Adrenal gland (tissue), 12 donors: Measurements from ENCODE around the gene APLF. TPM values are rescaled to one million over a fixed set of nuclear protein-coding genes. Genes with fewer than 3 reads are reported as not detected.

ENCODE experiments used
- DNase-seq, 7 donors: peaks; one replicate each; pipeline ENCODE4 v3.0.0-alpha.2; 2019 to 2020
- H3K27ac ChIP-seq, 5 donors: fragments of 200-600 bp; sonication (generic) in 4 of 5; 1 replicate in 3 of 5; 2 replicates in 2 of 5; pipeline versions ENCODE4 v1.5.1 to v1.8.0; 2016 to 2020; ENCODE audit warnings: mild to moderate bottlenecking in 1 of 5
- H3K27me3 ChIP-seq: fragments of 200-600 bp; 2 replicates; pipeline ENCODE4 v1.8.0; 2021
- H3K36me3 ChIP-seq, 2 donors: fragments of 200-600 bp; replicated peaks in 1 of 2; 1 replicate in 1 of 2; 2 replicates in 1 of 2; pipeline versions ENCODE4 v1.5.1 to v1.8.0; 2018 to 2022
- H3K4me1 ChIP-seq, 2 donors: fragments of 200-600 bp; replicated peaks in 1 of 2; 1 replicate in 1 of 2; 2 replicates in 1 of 2; pipeline versions ENCODE4 v1.5.1 to v1.8.0; 2018 to 2021
- H3K4me3 ChIP-seq, 4 donors: fragments of 200-600 bp; sonication (generic) in 3 of 4; one replicate each; pipeline ENCODE4 v1.5.1; 2016 to 2018
- H3K9me3 ChIP-seq, 3 donors: fragments of 200-600 bp; sonication (generic) in 1 of 3; replicated peaks in 1 of 3; 1 replicate in 2 of 3; 2 replicates in 1 of 3; pipeline versions ENCODE4 v1.5.1 to v1.8.0; 2016 to 2021
- POLR2A ChIP-seq, 2 donors: fragments of 450-650 bp; IDR thresholded peaks; one replicate each; pipeline ENCODE4 v1.6.1; 2017; ENCODE audit warnings: antibody characterized with exemption in 2 of 2, mild to moderate bottlenecking in 2 of 2, moderate library complexity in 1 of 2
- WGBS, 4 donors: extraction: QIAGEN DNeasy Blood & Tissue Kit in 2 of 4; methylation state at CpG; one replicate each; pipeline versions ENCODE4 v1.1.5 to v1.1.7; 2013 to 2017; 5-methylcytosine and 5-hydroxymethylcytosine counted together
- intact Hi-C, 2 donors: fragments of 100-400 bp; cut with DNase I; formaldehyde crosslinking; loops; one replicate each; pipeline versions ENCODE4 v1.14.1 to v1.15.0; 2022 to 2023
- polyA plus RNA-seq, 3 donors: library from polyadenylated mRNA; stranded (reverse); fragments of 200-250 nt in 2 of 3; fragments of 350-450 nt in 1 of 3; fragmentation: Illumina TruSeq in 1 of 3; extraction: RNeasy Lipid Tissue Mini Kit (QIAGEN cat#74804) in 1 of 3; gene quantifications; one replicate each; pipeline ENCODE4 v1.2.3, GENCODE V29; 2013 to 2014
- total RNA-seq, 9 donors: library from RNA; depleted of rRNA in 4 of 9; stranded (reverse); fragments of >200 nt in 4 of 9; fragments of 120-200 nt in 1 of 9; fragmentation: NEBNext Ultra II Directional in 1 of 9; extraction: Animal tissue kit (Norgen Biotek cat#: 25700) in 1 of 9; gene quantifications; one replicate each; pipeline versions ENCODE4 v1.1.0 to v1.2.4, GENCODE V29; 2013 to 2023
- TF ChIP-seq, protein P1 (sequence below), 6 experiments: fragments of 450-650 bp in 4 of 6; fragments of 200-600 bp in 2 of 6; sonication (generic) in 1 of 6; IDR thresholded peaks; 1 replicate in 5 of 6; 2 replicates in 1 of 6; pipeline versions ENCODE4 v1.5.1 to v1.8.0; 2016 to 2021; ENCODE audit warnings: antibody characterized with exemption in 6 of 6, mild to moderate bottlenecking in 2 of 6, moderate library complexity in 1 of 6
- donor health status: healthy with polysubstance abuse.
- donor health status: Bipolar disorder and iron deficiency.
- donor health status: DM: yes; HTN: yes; CAD: no.
- donor health status: DM: no; HTN: no; CAD: no.
- donor health status: DM: no; HTN: no; CAD: no.
- donor health status: DM: yes; HTN: yes; CAD: no.

APLF gene
- total and polyA plus RNA-seq, 12 donors = 1.1 to 6.8 (median 3.6) TPM

DNA sequence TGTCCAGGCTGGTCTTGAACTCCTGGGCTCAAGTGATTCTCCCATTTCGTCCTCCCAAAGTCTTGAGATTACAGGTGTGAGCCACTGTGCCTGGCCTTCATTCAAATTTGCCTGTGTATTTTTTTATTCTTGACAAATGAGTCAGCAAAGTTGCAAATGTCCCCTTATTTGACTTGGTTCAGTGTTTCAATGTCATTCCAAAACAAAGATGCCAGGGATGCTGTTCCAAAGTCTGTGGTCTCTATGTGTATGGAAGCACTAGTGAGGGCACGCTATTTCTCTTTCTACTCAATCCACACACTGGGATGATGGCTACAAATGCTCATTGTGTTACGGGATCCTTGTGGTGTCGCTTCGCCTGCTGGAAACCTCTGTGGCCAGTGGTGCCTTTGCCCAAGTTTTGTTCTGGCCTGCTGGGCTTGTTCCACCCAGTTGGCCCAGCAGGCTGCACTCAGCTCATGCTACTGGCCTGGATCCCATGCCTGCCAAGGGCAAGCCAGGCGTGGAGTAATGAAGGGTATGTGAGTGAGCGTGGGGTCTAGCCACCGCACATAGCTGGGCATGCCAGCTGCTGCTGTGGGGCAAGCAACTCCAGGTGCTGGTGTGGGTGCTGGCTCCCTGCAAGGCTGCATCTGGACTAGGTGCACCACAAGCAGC is 35.9 kb upstream of the APLF start:
- Histone ChIP-seq H3K4me3 (no peak overlapping the region), H3K27ac (no peak overlapping the region), H3K4me1 (peaks cover 0 to 6% of the 10 kb centered on the region in 2 donors), H3K27me3 (no peaks in the 10 kb centered on the region), H3K36me3 (no peaks in the 10 kb centered on the region), H3K9me3 (no peaks in the 10 kb centered on the region)
- no peak for TF ChIP-seq POLR2A (IDR thresholded peaks at IDR 0.05)
- TF ChIP-seq, protein P1, sequence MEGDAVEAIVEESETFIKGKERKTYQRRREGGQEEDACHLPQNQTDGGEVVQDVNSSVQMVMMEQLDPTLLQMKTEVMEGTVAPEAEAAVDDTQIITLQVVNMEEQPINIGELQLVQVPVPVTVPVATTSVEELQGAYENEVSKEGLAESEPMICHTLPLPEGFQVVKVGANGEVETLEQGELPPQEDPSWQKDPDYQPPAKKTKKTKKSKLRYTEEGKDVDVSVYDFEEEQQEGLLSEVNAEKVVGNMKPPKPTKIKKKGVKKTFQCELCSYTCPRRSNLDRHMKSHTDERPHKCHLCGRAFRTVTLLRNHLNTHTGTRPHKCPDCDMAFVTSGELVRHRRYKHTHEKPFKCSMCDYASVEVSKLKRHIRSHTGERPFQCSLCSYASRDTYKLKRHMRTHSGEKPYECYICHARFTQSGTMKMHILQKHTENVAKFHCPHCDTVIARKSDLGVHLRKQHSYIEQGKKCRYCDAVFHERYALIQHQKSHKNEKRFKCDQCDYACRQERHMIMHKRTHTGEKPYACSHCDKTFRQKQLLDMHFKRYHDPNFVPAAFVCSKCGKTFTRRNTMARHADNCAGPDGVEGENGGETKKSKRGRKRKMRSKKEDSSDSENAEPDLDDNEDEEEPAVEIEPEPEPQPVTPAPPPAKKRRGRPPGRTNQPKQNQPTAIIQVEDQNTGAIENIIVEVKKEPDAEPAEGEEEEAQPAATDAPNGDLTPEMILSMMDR (IDR thresholded peaks at IDR 0.05) = no peak
- intact Hi-C loops = loop anchor here (5.0 to 10.0 kb wide), 2 partner anchors 67 to 74 kb away; partner anchors contain the start of gene PLEK (in 1 of the 2)
- no peak for DNase-seq
- 75 to 84% (median 80%) methylated on average over 5 to 8 of the region's 8 CpGs for WGBS, 4 donors

GRCh38 chr2:68432696-68433658 is 34.4 kb upstream of the APLF start:
- no peak overlapping the region for H3K27ac ChIP-seq
- DNase-seq = no peak
- WGBS, 4 donors = 71 to 85% (median 79%) methylated on average over 4 to 14 of the region's 14 CpGs
- no peak overlapping the region for H3K4me3 ChIP-seq
- H3K36me3 ChIP-seq = no peaks in the 10 kb centered on the region
- no peaks in the 10 kb centered on the region for H3K27me3 ChIP-seq
- intact Hi-C loops = loop anchor here (5.0 to 10.0 kb wide), 2 partner anchors 68 to 76 kb away; partner anchors contain the start of gene PLEK (in 1 of the 2)
- peaks cover 0 to 6% of the 10 kb centered on the region in 2 donors for H3K4me1 ChIP-seq
- TF ChIP-seq, protein P1 (IDR thresholded peaks at IDR 0.05) = no peak
- TF ChIP-seq POLR2A (IDR thresholded peaks at IDR 0.05) = no peak
- no peaks in the 10 kb centered on the region for H3K9me3 ChIP-seq

GRCh38 chr2:68434981-68435380 is 32.4 kb upstream of the APLF start:
- Histone ChIP-seq H3K36me3 (no peaks in the 10 kb centered on the region), H3K9me3 (no peaks in the 10 kb centered on the region), H3K4me1 (peaks cover 0 to 6% of the 10 kb centered on the region in 2 donors), H3K27me3 (no peaks in the 10 kb centered on the region), H3K4me3 (no peak overlapping the region), H3K27ac (no peak overlapping the region)
- no peak for TF ChIP-seq POLR2A (IDR thresholded peaks at IDR 0.05)
- TF ChIP-seq, protein P1 (IDR thresholded peaks at IDR 0.05) = no peak
- intact Hi-C loops = loop anchor here (5.0 to 10.0 kb wide), 3 partner anchors 68 to 78 kb away; partner anchors contain the start of gene PLEK (in 2 of the 2)
- no peak for DNase-seq

DNA sequence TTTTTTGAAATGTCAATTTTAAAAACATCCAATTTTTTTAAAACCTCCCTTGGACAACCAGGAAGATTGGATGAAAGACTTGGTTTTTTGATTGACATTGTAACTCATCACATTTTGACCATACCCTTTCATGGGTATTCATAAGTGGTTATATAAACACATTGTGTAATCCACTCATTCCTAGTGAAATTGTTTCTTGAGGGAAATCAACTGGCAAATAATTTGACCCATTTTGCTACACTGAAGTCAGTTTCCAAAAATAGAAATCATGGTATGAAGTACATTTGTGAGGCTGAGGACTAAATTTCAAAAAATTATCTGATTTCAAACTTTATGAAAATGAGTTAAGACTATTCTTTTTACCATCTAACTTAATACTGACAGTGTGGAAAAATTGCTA is 31.8 kb upstream of the APLF start:
- Histone ChIP-seq H3K4me3 (no peak overlapping the region), H3K27me3 (no peaks in the 10 kb centered on the region), H3K4me1 (peaks cover 0 to 6% of the 10 kb centered on the region in 2 donors), H3K27ac (peak overlapping the region in 2 of 5 donors; percentile 10 to 27), H3K9me3 (no peaks in the 10 kb centered on the region), H3K36me3 (no peaks in the 10 kb centered on the region)
- intact Hi-C loops = loop anchor here (5.0 to 10.0 kb wide), 2 partner anchors 68 to 71 kb away; partner anchors contain the start of gene PLEK (in 2 of the 2)
- TF ChIP-seq, protein P1 (IDR thresholded peaks at IDR 0.05) = no peak
- DNase-seq = no peak
